HepG2 (cell line): ENCODE measurements around the gene MIGA2. TPM values are rescaled to one million over a fixed set of nuclear protein-coding genes. Genes with fewer than 3 reads are reported as not detected.
A peak's percentile ranks its signal among the peaks of the same experiment; 100 is the strongest.

Experiments used
- ARNTL ChIP-seq: sonication (generic); formaldehyde crosslinking; IDR thresholded peaks from 2 replicates; pipeline ENCODE4 v1.4.0; 2020; ENCODE audit warnings: mild to moderate bottlenecking, missing genetic modification reagents
- GTF3A ChIP-seq: sonication (generic); formaldehyde crosslinking; conservative IDR thresholded peaks from 2 replicates; pipeline ENCODE4 v1.4.0; 2020; ENCODE audit warnings: mild to moderate bottlenecking, missing genetic modification reagents
- HCFC1 ChIP-seq: fragments of 150-350 bp; IDR thresholded peaks from 2 replicates; pipeline ENCODE4 v1.6.1; 2014; ENCODE audit warnings: low read depth, low read length
- HOXA3 ChIP-seq: sonication (generic); formaldehyde crosslinking; IDR thresholded peaks from 2 replicates; pipeline ENCODE4 v1.5.0; 2020; ENCODE audit warnings: missing genetic modification reagents
- KLF6 ChIP-seq: IDR thresholded peaks from 2 replicates; pipeline ENCODE4 v1.8.0; 2016; ENCODE audit warnings: missing biosample characterization, missing genetic modification reagents
- MEIS2 ChIP-seq: sonication (generic); formaldehyde crosslinking; IDR thresholded peaks from 2 replicates; pipeline ENCODE4 v1.9.0; 2021; ENCODE audit warnings: mild to moderate bottlenecking, missing genetic modification reagents
- PHF8 ChIP-seq: sonication (generic); formaldehyde crosslinking; IDR thresholded peaks from 2 replicates; pipeline ENCODE4 v1.5.0; 2020; ENCODE audit warnings: missing genetic modification reagents
- RFX3 ChIP-seq: IDR thresholded peaks from 2 replicates; pipeline ENCODE4 v1.6.1; 2016; ENCODE audit warnings: missing biosample characterization, missing genetic modification reagents
- SMAD3 ChIP-seq: sonication (generic); formaldehyde crosslinking; IDR thresholded peaks from 2 replicates; pipeline ENCODE4 v1.4.0; 2020; ENCODE audit warnings: missing genetic modification reagents
- ZMAT3 ChIP-seq: sonication (generic); formaldehyde crosslinking; conservative IDR thresholded peaks from 2 replicates; pipeline ENCODE4 v1.7.0; 2021; ENCODE audit warnings: missing genetic modification reagents
- ZNF891 ChIP-seq: sonication (generic); formaldehyde crosslinking; IDR thresholded peaks from 2 replicates; pipeline ENCODE4 v1.5.0; 2020; ENCODE audit warnings: mild to moderate bottlenecking, missing genetic modification reagents
- ZSCAN31 ChIP-seq: sonication (generic); formaldehyde crosslinking; IDR thresholded peaks from 2 replicates; pipeline ENCODE4 v1.5.0; 2020; ENCODE audit warnings: low read depth, mild to moderate bottlenecking, missing genetic modification reagents
- polyA plus RNA-seq, 8 experiments: library from polyadenylated mRNA; depleted of rRNA in 3 of 8; stranded (reverse) in 7 of 8; unstranded in 1 of 8; fragments of >200 nt; fragmentation: Illumina TruSeq in 4 of 8; extraction: Trizol in 4 of 8; gene quantifications; 2 replicates each; pipeline versions ENCODE4 v1.2.1 to v1.2.3, GENCODE V29; 2011 to 2016; ENCODE audit warnings: low read depth in 4 of 8, missing spikeins in 1 of 8, mixed read lengths in 1 of 8; ENCODE audit not compliant: insufficient read depth in 1 of 8
- total RNA-seq, 5 experiments: library from RNA; depleted of rRNA; stranded (reverse); fragments of >200 nt; fragmentation: Illumina TruSeq; extraction: Trizol; gene quantifications; 2 replicates each; pipeline ENCODE4 v1.2.3, GENCODE V29; 2016; ENCODE audit warnings: low read depth in 1 of 5
- TF ChIP-seq, protein P1 (sequence below): sonication (generic); formaldehyde crosslinking; IDR thresholded peaks from 2 replicates; pipeline ENCODE4 v1.4.0; 2020; ENCODE audit warnings: mild to moderate bottlenecking, missing genetic modification reagents
- TF ChIP-seq, protein P2 (sequence below): sonication (generic); formaldehyde crosslinking; IDR thresholded peaks from 2 replicates; pipeline ENCODE4 v1.4.0; 2020; ENCODE audit warnings: low read depth, mild to moderate bottlenecking, missing genetic modification reagents
- TF ChIP-seq, protein P3 (sequence below): sonication (generic); formaldehyde crosslinking; IDR thresholded peaks from 2 replicates; pipeline ENCODE4 v1.5.1; 2020; ENCODE audit warnings: mild to moderate bottlenecking, missing genetic modification reagents
- TF ChIP-seq, protein P4 (sequence below): sonication (generic); formaldehyde crosslinking; IDR thresholded peaks from 2 replicates; pipeline ENCODE4 v1.4.0; 2020; ENCODE audit warnings: missing genetic modification reagents

MIGA2 gene
- total and polyA plus RNA-seq, 2 of the 13 experiments (the other 11 are each of a cell fraction or from before 2014, with no cell fraction given): 10.8 to 17.1 TPM

DNA sequence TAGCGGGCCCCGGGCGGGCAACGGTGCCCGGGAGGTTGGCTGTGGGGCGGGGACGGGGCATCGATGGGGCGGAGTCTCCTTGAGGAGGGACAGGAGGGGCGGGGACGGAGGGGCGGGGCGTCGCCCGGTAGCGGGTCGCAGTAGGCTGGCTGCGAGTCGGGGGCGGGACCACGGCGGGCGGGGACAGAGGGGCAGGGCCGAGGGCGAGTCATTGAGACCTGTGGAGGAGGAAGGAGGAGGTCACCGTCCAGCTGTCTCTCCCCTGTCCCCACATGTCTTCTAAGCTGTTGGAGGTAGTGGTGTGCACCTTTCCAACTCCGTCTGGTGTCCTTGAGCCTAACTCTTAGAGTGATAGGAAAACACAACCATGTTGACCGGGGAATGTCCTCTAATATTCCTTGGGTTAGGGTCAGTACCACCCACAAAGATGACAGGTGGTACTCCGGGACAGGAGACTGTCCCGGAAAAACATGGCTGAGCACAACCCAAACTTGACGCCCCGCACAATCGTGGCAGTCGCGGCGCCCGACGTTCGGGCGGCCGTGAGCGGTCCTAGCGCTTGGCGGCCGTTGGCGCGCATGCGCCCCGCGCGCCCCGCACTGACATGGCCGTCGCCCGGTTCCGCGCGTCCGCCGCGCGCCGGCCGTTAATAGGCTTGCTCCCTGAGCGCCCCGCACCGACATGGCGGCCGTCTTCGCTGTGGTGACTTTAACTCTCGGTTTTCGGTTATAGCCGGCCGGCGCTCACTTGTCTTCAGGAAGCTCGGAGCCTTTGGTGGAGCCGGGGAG, 74.5 kb downstream of the MIGA2 start, which contains the start of the genes CRAT and PTPA (continued):
- TF ChIP-seq, protein P1, sequence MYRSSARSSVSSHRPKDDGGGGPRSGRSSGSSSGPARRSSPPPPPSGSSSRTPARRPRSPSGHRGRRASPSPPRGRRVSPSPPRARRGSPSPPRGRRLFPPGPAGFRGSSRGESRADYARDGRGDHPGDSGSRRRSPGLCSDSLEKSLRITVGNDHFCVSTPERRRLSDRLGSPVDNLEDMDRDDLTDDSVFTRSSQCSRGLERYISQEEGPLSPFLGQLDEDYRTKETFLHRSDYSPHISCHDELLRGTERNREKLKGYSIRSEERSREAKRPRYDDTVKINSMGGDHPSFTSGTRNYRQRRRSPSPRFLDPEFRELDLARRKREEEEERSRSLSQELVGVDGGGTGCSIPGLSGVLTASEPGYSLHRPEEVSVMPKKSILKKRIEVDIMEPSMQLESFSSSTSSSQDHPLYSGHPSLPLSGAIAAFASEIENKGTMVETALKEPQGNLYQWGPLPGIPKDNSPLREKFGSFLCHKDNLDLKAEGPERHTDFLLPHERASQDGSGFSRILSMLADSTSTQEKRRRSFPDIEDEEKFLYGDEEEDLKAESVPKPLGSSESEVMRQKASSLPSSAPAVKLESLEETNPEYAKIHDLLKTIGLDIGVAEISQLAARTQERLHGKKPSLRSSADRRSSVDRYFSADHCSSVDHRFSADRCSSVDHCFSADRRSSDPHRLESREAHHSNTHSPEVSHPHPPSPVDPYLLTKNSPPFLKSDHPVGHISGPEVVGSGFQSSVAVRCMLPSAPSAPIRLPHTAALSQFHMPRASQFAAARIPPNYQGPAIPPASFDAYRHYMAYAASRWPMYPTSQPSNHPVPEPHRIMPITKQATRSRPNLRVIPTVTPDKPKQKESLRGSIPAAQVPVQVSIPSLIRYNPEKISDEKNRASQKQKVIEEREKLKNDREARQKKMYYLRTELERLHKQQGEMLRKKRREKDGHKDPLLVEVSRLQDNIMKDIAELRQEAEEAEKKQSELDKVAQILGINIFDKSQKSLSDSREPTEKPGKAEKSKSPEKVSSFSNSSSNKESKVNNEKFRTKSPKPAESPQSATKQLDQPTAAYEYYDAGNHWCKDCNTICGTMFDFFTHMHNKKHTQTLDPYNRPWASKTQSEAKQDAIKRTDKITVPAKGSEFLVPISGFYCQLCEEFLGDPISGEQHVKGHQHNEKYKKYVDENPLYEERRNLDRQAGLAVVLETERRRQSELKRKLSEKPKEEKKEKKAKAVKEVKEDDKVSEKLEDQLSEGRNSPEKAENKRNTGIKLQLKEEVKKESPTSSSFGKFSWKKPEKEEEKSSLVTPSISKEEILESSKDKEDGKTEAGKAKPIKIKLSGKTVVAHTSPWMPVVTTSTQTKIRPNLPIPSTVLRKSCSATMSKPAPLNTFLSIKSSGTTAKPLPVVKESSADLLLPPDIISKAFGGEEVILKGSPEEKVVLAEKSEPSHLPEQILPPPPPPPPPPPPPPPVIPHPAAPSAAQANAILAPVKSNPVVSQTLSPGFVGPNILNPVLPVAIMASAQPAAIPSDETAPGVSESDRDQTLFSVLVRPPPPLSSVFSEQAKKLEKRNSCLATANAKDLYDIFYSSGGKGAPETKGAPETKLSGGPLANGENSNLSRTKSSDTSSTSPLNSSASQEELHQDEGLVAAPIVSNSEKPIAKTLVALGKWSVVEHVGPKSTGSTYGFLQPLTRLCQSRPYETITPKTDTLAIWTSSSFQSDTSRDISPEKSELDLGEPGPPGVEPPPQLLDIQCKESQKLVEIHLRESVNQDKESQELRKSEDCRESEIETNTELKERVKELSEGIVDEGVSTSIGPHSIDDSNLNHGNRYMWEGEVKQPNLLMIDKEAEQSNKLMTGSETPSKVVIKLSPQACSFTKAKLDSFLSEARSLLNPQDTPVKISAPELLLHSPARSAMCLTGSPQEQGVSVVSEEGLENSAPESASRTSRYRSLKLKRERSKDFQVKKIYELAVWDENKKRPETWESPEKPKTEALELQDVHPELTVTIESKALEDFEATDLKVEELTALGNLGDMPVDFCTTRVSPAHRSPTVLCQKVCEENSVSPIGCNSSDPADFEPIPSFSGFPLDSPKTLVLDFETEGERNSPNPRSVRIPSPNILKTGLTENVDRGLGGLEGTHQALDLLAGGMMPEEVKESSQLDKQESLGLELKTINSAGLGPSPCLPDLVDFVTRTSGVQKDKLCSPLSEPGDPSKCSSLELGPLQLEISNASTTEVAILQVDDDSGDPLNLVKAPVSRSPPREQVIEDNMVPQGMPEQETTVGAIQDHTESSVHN (CRISPR knock-in tag): no peak
- TF ChIP-seq, protein P2, sequence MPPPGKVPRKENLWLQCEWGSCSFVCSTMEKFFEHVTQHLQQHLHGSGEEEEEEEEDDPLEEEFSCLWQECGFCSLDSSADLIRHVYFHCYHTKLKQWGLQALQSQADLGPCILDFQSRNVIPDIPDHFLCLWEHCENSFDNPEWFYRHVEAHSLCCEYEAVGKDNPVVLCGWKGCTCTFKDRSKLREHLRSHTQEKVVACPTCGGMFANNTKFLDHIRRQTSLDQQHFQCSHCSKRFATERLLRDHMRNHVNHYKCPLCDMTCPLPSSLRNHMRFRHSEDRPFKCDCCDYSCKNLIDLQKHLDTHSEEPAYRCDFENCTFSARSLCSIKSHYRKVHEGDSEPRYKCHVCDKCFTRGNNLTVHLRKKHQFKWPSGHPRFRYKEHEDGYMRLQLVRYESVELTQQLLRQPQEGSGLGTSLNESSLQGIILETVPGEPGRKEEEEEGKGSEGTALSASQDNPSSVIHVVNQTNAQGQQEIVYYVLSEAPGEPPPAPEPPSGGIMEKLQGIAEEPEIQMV: peak; percentile 99
- TF ChIP-seq GTF3A (CRISPR knock-in tag): no peak; the same call in 1 of the 2 replicates
- TF ChIP-seq ZMAT3 (CRISPR knock-in tag): 0 out of 2 replicates have a peak, but pooled peaks have one; percentile 34
- no peak; the same call in 1 of the 2 replicates for TF ChIP-seq MEIS2 (CRISPR knock-in tag)
- TF ChIP-seq ZNF891 (CRISPR knock-in tag): no peak
- TF ChIP-seq SMAD3 (CRISPR knock-in tag): no peak
- TF ChIP-seq KLF6 (CRISPR knock-in tag): no peak
- TF ChIP-seq PHF8 (CRISPR knock-in tag): peak; percentile 87
- TF ChIP-seq, protein P3, sequence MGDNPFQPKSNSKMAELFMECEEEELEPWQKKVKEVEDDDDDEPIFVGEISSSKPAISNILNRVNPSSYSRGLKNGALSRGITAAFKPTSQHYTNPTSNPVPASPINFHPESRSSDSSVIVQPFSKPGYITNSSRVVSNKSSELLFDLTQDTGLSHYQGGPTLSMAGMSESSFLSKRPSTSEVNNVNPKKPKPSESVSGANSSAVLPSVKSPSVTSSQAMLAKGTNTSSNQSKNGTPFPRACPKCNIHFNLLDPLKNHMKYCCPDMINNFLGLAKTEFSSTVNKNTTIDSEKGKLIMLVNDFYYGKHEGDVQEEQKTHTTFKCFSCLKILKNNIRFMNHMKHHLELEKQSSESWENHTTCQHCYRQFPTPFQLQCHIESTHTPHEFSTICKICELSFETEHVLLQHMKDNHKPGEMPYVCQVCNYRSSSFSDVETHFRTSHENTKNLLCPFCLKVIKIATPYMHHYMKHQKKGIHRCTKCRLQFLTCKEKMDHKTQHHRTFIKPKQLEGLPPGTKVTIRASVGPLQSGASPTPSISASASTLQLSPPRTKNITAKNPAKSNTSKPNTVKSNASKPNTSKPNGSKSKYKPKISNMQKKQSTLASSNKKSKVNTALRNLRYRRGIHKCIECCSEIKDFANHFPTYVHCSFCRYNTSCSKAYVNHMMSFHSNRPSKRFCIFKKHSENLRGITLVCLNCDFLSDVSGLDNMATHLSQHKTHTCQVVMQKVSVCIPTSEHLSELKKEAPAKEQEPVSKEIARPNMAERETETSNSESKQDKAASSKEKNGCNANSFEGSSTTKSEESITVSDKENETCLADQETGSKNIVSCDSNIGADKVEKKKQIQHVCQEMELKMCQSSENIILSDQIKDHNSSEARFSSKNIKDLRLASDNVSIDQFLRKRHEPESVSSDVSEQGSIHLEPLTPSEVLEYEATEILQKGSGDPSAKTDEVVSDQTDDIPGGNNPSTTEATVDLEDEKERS (CRISPR knock-in tag): peak; percentile 27; the same call in 1 of the 2 replicates
- no peak for TF ChIP-seq RFX3 (CRISPR knock-in tag)
- TF ChIP-seq HOXA3 (CRISPR knock-in tag): peak; percentile 95
- TF ChIP-seq HCFC1: peak; percentile 70
- peak; percentile 35; the same call in 1 of the 2 replicates for TF ChIP-seq ZSCAN31
- TF ChIP-seq, protein P4, sequence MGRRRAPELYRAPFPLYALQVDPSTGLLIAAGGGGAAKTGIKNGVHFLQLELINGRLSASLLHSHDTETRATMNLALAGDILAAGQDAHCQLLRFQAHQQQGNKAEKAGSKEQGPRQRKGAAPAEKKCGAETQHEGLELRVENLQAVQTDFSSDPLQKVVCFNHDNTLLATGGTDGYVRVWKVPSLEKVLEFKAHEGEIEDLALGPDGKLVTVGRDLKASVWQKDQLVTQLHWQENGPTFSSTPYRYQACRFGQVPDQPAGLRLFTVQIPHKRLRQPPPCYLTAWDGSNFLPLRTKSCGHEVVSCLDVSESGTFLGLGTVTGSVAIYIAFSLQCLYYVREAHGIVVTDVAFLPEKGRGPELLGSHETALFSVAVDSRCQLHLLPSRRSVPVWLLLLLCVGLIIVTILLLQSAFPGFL (CRISPR knock-in tag): no peak
- TF ChIP-seq ARNTL (CRISPR knock-in tag): no peak
